NCI-H345 treated with DMSO at 0.1 percent for 48 hours (cell line): Measurements from ENCODE around the gene ADGRA1.
A peak's percentile ranks its signal among the peaks of the same experiment; 100 is the strongest.
"Not testable (repeated sequence)": the region's sequence is repeated elsewhere in the genome, so short reads cannot be mapped to it uniquely, and the experiment has no call there.

Experiments
- DNase-seq: peaks from one replicate; lab custom pipeline; 2025; ENCODE audit not compliant: unreplicated experiment; lab: John Stamatoyannopoulos, UW

ADGRA1 gene

GRCh38 chr10:133141144-133141957, 53.6 kb downstream of the ADGRA1 start:
- no peak for DNase-seq

GRCh38 chr10:133141958-133142340, 54.2 kb downstream of the ADGRA1 start:
- DNase-seq = no peak

DNA sequence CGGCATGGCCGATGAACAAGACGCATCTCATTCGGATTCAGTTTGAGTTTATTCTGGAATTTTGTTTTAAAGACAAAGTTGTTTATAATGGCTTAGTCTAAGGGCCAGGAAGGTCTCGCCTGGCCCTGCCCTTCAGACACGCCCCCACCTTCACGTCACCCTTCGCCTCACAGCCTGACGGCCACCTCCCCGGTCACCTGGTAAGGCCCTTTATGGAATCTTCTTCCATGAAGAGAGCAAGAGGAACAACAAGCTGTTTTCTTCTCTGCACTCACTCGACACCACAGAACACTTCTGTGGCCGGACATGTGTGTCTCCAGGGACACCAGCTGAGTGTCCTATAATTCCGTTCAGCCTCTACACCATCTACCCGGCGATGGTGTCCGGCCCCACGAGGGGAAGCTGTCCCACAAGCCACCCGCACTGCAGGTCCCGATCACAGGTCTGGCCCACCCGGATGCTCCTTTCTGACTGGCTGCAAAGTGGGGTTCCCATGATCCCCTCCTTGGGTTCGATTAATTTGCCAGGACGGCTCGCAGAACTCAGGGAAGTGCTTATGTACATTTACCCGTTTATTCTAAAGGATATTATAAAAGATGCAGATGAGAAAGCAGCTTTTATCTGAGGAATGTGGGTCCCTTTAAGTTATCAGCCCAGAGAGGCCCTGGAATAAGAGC, 54.9 kb downstream of the ADGRA1 start:
- no peak for DNase-seq

DNA sequence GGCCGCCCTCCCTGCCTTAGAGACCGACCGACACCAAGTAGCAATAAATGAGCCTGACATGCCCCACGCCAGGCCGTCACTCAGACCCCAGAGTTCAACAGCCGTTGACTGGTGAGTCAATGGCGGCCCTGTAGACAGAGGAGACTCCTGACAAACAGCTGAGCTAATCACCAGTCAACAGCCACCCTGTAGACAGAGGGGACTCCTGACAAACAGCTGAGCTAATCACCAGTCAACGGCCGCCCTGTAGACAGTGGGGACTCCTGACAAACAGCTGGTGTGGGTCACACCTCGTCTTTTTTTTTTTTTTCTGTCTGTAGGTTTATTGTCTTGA, 55.4 kb downstream of the ADGRA1 start:
- no peak for DNase-seq

DNA sequence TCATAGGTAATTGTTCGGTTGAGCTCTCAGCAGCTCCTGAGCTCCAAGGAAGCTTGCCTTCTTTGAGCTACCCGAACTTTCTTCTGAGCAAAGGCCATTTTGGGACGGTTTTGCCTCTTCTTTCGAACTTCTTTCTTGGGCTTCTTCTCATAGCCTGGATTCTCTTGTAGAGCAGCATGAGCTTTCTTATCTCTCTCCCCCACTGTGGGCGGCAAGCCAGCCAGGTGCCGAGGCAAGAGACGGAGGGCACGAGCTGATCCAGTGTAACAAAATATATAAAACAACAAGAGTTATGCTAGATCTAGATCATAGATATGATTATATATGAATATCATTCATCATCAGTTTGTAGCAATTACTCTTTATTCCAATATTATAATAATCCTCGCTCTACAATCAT, 55.8 kb downstream of the ADGRA1 start:
- no peak for DNase-seq

- no peak for DNase-seq
Measured at GRCh38 chr10:133144771-133145170, 57.0 kb downstream of the ADGRA1 start.

DNA sequence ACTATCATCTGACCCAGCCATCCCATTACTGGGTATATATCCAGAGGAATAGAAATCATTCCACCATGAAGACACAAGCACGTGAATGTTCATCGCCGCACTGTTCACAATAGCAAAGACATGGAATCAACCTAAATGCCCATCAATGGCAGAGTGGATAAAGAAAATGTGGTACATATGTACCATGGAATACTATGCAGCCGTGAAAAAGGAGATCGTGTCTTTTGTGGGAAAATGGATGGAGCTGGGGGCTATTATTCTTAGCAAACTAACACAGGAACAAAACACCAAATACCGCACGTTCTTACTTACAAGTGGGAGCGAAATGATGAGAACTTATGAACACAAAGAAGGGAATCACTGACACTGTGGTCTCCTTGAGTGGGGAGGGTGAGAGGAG, 62.5 kb downstream of the ADGRA1 start:
- DNase-seq = no peak

GRCh38 chr10:133150656-133151055, 62.9 kb downstream of the ADGRA1 start:
- no peak for DNase-seq

DNA sequence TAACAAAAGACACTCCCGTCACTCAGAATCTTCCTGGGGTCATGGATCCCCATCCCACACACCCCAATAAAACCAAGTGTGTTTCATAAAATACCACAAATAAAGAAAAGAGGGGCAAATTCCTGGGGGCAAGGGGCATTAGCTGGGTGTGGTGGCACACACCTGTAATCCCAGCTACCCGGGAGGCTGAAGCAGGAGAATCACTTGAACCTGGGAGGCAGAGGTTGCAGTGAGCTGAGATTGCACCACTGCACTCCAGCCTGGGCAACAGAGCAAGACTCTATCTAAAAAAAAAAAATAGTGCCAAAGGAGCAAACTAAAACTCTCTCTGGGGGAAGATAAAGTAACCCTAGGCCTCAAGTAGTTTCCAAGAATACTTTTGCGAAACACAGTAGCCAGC, 63.3 kb downstream of the ADGRA1 start:
- not testable (repeated sequence) for DNase-seq

DNA sequence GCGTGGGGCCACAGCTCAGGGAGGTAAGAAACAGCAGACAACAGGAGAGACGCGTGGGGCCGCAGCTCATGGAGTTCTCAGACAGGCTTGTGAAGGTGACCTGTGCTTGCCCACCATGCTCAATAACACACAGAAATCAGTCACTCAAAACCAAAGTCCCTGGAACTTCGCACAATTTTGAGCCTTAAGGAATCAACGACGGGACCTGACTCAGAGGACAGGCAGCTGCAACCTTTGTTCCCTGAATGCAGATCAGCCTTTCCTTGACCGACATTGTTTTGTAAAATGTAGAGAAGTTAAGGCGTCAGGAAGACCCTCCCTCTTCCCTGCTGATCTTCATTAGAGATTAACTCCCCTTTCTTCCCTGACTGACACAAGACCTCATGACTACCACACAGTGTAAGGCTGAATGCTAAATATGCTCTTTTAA, 63.8 kb downstream of the ADGRA1 start:
- no peak for DNase-seq

- no peak for DNase-seq
Measured at GRCh38 chr10:133154411-133154810, 66.7 kb downstream of the ADGRA1 start.

- DNase-seq = no peak
Measured at GRCh38 chr10:133154996-133155778, 67.5 kb downstream of the ADGRA1 start.

DNA sequence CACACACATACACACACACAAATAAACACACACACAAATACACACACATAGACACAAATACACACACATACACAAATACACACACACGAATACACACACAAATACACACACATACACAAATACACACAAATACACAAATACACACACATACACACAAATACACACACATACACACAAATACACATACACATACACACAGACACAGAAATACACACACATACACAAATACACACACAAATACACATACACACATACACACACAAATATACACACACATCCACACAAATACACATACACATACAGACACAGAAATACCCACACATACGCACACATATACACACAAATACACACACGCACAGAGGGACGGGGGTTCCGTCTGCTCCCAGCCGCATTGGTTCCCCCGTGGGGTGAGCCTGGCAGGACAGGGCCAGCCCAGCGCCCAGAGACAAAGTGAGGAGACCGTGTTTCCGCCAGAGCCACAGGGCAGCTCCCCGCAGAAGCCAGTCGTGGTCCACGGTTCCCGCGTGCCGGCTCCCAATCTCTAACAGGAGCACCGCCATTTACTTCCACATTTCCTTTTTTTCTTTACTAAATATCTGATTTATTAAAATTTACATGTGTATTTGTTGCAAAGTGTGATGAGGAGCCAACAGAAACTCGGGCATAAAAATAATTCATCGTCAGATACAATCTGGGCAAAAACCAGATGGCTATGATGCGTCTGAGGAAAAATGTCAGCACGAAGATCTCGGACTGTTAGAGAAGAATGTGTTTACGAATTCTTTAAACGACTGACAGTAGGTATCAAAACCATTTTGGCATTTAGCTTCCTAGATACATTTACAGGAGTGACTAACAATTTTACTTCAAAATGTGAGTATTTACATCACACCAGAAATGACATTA, 69.2 kb downstream of the ADGRA1 start:
- no peak for DNase-seq

- DNase-seq = no peak
Measured at GRCh38 chr10:133157662-133158436, 70.1 kb downstream of the ADGRA1 start.

- DNase-seq = no peak
Measured at GRCh38 chr10:133158437-133158755, 70.7 kb downstream of the ADGRA1 start.

GRCh38 chr10:133158756-133159610, 71.3 kb downstream of the ADGRA1 start:
- DNase-seq = peak; percentile 33

DNA sequence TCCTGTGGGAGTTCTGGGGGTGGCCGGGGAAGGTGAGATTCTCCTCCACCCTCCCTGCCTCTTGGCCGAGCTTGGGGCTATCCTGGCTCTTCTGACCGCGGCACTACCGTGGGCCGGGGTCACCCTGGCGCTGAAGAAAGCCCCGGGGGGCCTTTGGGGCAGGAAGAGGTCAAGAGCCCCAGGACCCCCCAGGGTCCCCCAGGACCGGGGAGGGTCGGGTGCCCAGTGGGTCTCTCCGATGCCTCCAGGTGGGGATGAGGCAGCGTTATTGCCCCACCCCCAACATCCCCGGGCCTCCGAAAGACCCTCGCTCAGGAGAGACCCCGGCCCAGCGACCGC, 71.9 kb downstream of the ADGRA1 start:
- no peak for DNase-seq

DNA sequence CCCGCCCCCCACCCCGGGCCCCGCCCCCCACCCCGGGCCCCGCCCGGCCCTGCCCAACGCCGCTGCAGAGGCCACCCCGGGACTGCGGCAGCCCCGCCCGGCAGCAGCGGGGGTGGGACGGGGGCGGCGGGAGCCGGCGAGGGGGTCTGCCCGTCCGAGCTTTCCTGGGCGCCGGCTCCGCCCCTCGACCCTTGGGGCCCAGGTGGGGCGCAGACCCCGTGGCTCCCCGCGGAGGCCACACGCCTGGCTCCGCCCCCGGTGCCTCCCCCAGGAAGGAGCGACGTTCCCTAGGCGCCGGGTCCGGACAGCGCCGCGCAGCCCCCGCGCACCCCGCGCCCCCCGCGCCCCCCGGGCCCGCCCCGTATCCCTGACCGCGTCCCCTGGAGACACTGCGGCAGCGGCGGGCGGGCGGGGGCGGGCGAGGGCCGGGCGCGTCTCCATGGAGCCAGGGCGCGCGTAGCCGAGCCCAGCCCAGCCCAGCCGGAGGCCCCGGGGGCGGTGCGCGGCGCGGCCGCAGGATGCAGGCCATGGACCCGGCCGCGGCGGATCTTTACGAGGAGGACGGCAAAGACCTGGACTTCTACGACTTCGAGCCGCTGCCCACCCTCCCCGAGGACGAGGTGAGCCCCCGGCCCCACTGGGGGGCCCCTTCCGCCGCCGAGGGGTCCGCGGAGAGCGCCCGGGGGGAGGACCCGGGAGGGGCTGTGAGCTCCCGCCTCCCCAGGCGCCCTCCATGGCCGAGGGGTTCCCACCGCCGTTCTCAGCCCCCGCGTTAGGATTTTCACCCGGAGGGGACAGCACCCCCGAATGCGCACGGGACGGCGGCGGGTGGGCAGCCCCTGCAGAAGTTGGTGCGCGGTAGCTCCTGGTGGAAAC, 72.5 kb downstream of the ADGRA1 start, which contains the start of gene KNDC1:
Gene KNDC1, plus strand, starts transcription at position 270 of the 876 bp plus-strand sequence. Its CDS starts 249 bp downstream, at position 519.
- DNase-seq = no peak
